ENCODE measurements around the gene ZFYVE28.

Gene ZFYVE28

GRCh38 chr4:2252530-2253091, 165.8 kb downstream of the ZFYVE28 start:
- DNase-seq (ENCODE audit: low read depth in 3 of 3, low spot score in 1 of 3): no peak

- no peak for DNase-seq (ENCODE audit: low read depth in 3 of 3, low spot score in 1 of 3)
These were observed 166.5 kb downstream of the ZFYVE28 start for GRCh38 chr4:2251795-2252529.

- no peak for DNase-seq (ENCODE audit: low read depth in 3 of 3, low spot score in 1 of 3)
These were observed 167.2 kb downstream of the ZFYVE28 start for GRCh38 chr4:2251073-2251794.

GRCh38 chr4:2250357-2251072, 167.9 kb downstream of the ZFYVE28 start:
- DNase-seq (ENCODE audit: low read depth in 3 of 3, low spot score in 1 of 3): no peak

- DNase-seq (ENCODE audit: low read depth in 3 of 3, low spot score in 1 of 3): no peak
These were observed 168.7 kb downstream of the ZFYVE28 start for GRCh38 chr4:2249526-2250356.

GRCh38 chr4:2248821-2249261, 169.6 kb downstream of the ZFYVE28 start:
- DNase-seq (ENCODE audit: low read depth in 3 of 3, low spot score in 1 of 3): no peak

- DNase-seq (ENCODE audit: low read depth in 3 of 3, low spot score in 1 of 3): no peak
These were observed 170.2 kb downstream of the ZFYVE28 start for GRCh38 chr4:2248044-2248780.

- DNase-seq (ENCODE audit: low read depth in 3 of 3, low spot score in 1 of 3): no peak
These were observed 171.1 kb downstream of the ZFYVE28 start for GRCh38 chr4:2247128-2248043.

GRCh38 chr4:2246384-2247127, 171.9 kb downstream of the ZFYVE28 start:
- DNase-seq (ENCODE audit: low read depth in 3 of 3, low spot score in 1 of 3): no peak

- no peak for DNase-seq (ENCODE audit: low read depth in 3 of 3, low spot score in 1 of 3)
These were observed 172.6 kb downstream of the ZFYVE28 start for GRCh38 chr4:2245787-2246275.

GRCh38 chr4:2245057-2245786, 173.2 kb downstream of the ZFYVE28 start:
- DNase-seq (ENCODE audit: low read depth in 3 of 3, low spot score in 1 of 3): no peak

GRCh38 chr4:2243681-2244380, 174.6 kb downstream of the ZFYVE28 start:
- no peak for DNase-seq (ENCODE audit: low read depth in 3 of 3, low spot score in 1 of 3)

- peak; percentile 98 to 99 (median 99) for DNase-seq (ENCODE audit: low read depth in 3 of 3, low spot score in 1 of 3)
These were observed 176.8 kb downstream of the ZFYVE28 start, which contains the start of the genes HAUS3 and POLN for GRCh38 chr4:2241410-2242353. Gene HAUS3, minus strand, starts transcription at chr4:2242121. Its CDS starts 1,175 bp downstream, at chr4:2240946. Gene POLN, minus strand, starts transcription at chr4:2242121. Its CDS starts 12,890 bp downstream, at chr4:2229231.

GRCh38 chr4:2241003-2241402, 177.4 kb downstream of the ZFYVE28 start:
- no peak for DNase-seq (ENCODE audit: low read depth in 3 of 3, low spot score in 1 of 3)

GRCh38 chr4:2236944-2237666, 181.3 kb downstream of the ZFYVE28 start:
- no peak for DNase-seq (ENCODE audit: low read depth in 3 of 3, low spot score in 1 of 3)
